ENCODE measurements around the gene FLNC.

GRCh38 chr7:128781851-128782250 is 48.4 kb upstream of the FLNC start:
- TF ChIP-seq, protein P1, sequence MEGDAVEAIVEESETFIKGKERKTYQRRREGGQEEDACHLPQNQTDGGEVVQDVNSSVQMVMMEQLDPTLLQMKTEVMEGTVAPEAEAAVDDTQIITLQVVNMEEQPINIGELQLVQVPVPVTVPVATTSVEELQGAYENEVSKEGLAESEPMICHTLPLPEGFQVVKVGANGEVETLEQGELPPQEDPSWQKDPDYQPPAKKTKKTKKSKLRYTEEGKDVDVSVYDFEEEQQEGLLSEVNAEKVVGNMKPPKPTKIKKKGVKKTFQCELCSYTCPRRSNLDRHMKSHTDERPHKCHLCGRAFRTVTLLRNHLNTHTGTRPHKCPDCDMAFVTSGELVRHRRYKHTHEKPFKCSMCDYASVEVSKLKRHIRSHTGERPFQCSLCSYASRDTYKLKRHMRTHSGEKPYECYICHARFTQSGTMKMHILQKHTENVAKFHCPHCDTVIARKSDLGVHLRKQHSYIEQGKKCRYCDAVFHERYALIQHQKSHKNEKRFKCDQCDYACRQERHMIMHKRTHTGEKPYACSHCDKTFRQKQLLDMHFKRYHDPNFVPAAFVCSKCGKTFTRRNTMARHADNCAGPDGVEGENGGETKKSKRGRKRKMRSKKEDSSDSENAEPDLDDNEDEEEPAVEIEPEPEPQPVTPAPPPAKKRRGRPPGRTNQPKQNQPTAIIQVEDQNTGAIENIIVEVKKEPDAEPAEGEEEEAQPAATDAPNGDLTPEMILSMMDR (IDR thresholded peaks at IDR 0.05) = no peak
- no peak for TF ChIP-seq EZH2 (IDR thresholded peaks at IDR 0.05)
